Astrocyte of the spinal cord (primary cell): ENCODE measurements around the gene DLG3.

Experiments used
- DNase-seq: peaks from one replicate; pipeline ENCODE4 v3.0.0; 2011; ENCODE audit warnings: low read depth, low spot score
- H3K4me3 ChIP-seq: 2 replicates; pipeline ENCODE4 v1.5.1; 2011; ENCODE audit warnings: low read depth, mild to moderate bottlenecking, low read length, moderate library complexity
- CTCF ChIP-seq: IDR thresholded peaks from 2 replicates; pipeline ENCODE4 v1.5.1; 2012; ENCODE audit warnings: low read depth, mild to moderate bottlenecking, low read length, inconsistent platforms
- in situ Hi-C: cut with HindIII; loops from 2 replicates; pipeline ENCODE4 v1.10.0; 2017; ENCODE audit warnings: low sequenced_read_pairs

Gene DLG3

GRCh38 chrX:70470850-70471289 is 26.2 kb downstream of the DLG3 start:
- in situ Hi-C loops: no loop called here
- no peak for TF ChIP-seq CTCF
- no peak overlapping the region for H3K4me3 ChIP-seq
- DNase-seq: peak; percentile 61

- no peak for TF ChIP-seq CTCF
- no peak for DNase-seq
- in situ Hi-C loops: no loop called here
- no peak overlapping the region for H3K4me3 ChIP-seq
These were observed 31.7 kb downstream of the DLG3 start for GRCh38 chrX:70476166-70476933.

GRCh38 chrX:70476934-70477733 is 32.5 kb downstream of the DLG3 start:
- DNase-seq: peak; percentile 86
- in situ Hi-C loops: no loop called here
- H3K4me3 ChIP-seq: no peak overlapping the region
- no peak for TF ChIP-seq CTCF

GRCh38 chrX:70477734-70478075 is 33.1 kb downstream of the DLG3 start:
- in situ Hi-C loops: no loop called here
- no peak for TF ChIP-seq CTCF
- no peak overlapping the region for H3K4me3 ChIP-seq
- DNase-seq: no peak

- in situ Hi-C loops: no loop called here
- no peak overlapping the region for H3K4me3 ChIP-seq
- no peak for DNase-seq
- no peak for TF ChIP-seq CTCF
These were observed 34.1 kb downstream of the DLG3 start for GRCh38 chrX:70478526-70479245.

GRCh38 chrX:70479247-70479921 is 34.7 kb downstream of the DLG3 start:
- peak; percentile 83 for DNase-seq
- no peak for TF ChIP-seq CTCF
- in situ Hi-C loops: no loop called here
- no peak overlapping the region for H3K4me3 ChIP-seq
